GM12878 (cell line): Measurements from ENCODE around the gene RGS12. TPM values are rescaled to one million over a fixed set of nuclear protein-coding genes. Genes with fewer than 3 reads are reported as not detected.

Experiments
- ATAC-seq: fragments of 200-7000 bp; cut with Tn5 transposase; 3 replicates; pipeline ENCODE4 v1.9.1; 2020; ENCODE audit warnings: mild to moderate bottlenecking, moderate library complexity
- BruUV-seq: library from RNA; stranded (reverse); fragments of 400-500 nt; replicated peaks from 2 replicates; lab custom pipeline; 2021; lab: Mats Ljungman, UMichigan
- CTCF ChIA-PET: fragments of 300-600 bp; sonication (Branson Sonifier 250); formaldehyde crosslinking; extraction: SDS; loops from one replicate; lab custom pipeline; 2021; ENCODE audit warnings: inconsistent platforms; lab: Yijun Ruan, JAX
- POLR2A ChIA-PET: fragments of 350-600 bp; formaldehyde crosslinking; extraction: SDS; loops from one replicate; lab custom pipeline; 2021; ENCODE audit warnings: inconsistent platforms; lab: Charles Lee
- RAD21 ChIA-PET: fragments of 300-600 bp; sonication (Branson Sonifier 250); formaldehyde crosslinking; loops from one replicate; lab custom pipeline; 2023; ENCODE audit warnings: antibody characterized with exemption; ENCODE audit not compliant: unreplicated experiment; lab: Charles Lee
- SMC1A ChIA-PET: fragments of 300-600 bp; sonication (Branson Sonifier 250); formaldehyde crosslinking; loops from one replicate; lab custom pipeline; 2023; ENCODE audit not compliant: unreplicated experiment, uncharacterized antibody; lab: Charles Lee
- DNase-seq: peaks from one replicate; pipeline ENCODE4 v3.0.0-alpha.2; 2011; ENCODE audit warnings: low read depth, low spot score
- FAIRE-seq: peaks from 3 replicates; lab custom pipeline; 2011; peaks lifted over from hg19 to GRCh38; lab: Jason Lieb, UNC
- H2AFZ ChIP-seq: 2 replicates; pipeline ENCODE4 v1.6.0; 2011; ENCODE audit warnings: low read depth, low read length, control low read depth; ENCODE audit not compliant: control insufficient read depth
- H3K27ac ChIP-seq: 2 replicates; pipeline ENCODE4 v1.5.1; 2011; ENCODE audit warnings: control low read depth; ENCODE audit not compliant: control insufficient read depth, insufficient read depth
- H3K27me3 ChIP-seq, 2 experiments: replicated peaks in 1 of 2; 2 replicates each; pipeline versions ENCODE4 v1.6.0 to v1.6.1; 2011; ENCODE audit warnings: low read length in 1 of 2; ENCODE audit not compliant: control insufficient read depth in 2 of 2, insufficient read depth in 2 of 2
- H3K36me3 ChIP-seq, 2 experiments: 2 replicates each; pipeline ENCODE4 v1.5.1; 2011; ENCODE audit warnings: low read length in 1 of 2; ENCODE audit not compliant: control insufficient read depth in 2 of 2, insufficient read depth in 2 of 2
- H3K4me1 ChIP-seq: 2 replicates; pipeline ENCODE4 v1.6.1; 2011; ENCODE audit warnings: mild to moderate bottlenecking, low read length, moderate library complexity, mixed read lengths; ENCODE audit not compliant: control insufficient read depth, insufficient read depth
- H3K4me2 ChIP-seq: 2 replicates; pipeline ENCODE4 v1.6.0; 2011; ENCODE audit warnings: control low read depth; ENCODE audit not compliant: control insufficient read depth, insufficient read depth
- H3K4me3 ChIP-seq: fragments of 200-600 bp; sonication (generic); 2 replicates; pipeline ENCODE4 v1.5.1; 2016
- H3K79me2 ChIP-seq: 2 replicates; pipeline ENCODE4 v1.6.0; 2011; ENCODE audit warnings: low read length; ENCODE audit not compliant: control insufficient read depth, insufficient read depth
- H3K9ac ChIP-seq: 2 replicates; pipeline ENCODE4 v1.8.0; 2011; ENCODE audit warnings: low read length, control low read depth, mixed read lengths; ENCODE audit not compliant: control insufficient read depth, insufficient read depth
- H3K9me3 ChIP-seq: replicated peaks from 3 replicates; pipeline ENCODE4 v1.5.1; 2011; ENCODE audit warnings: mild to moderate bottlenecking, low read length; ENCODE audit not compliant: control insufficient read depth, insufficient read depth
- H4K20me1 ChIP-seq: 2 replicates; pipeline ENCODE4 v1.6.0; 2011; ENCODE audit not compliant: control insufficient read depth, insufficient read depth
- BMI1 ChIP-seq: fragments of 450-650 bp; IDR thresholded peaks from 2 replicates; pipeline ENCODE4 v1.6.1; 2016; ENCODE audit warnings: mild to moderate bottlenecking, moderate library complexity, borderline replicate concordance
- ELK1 ChIP-seq: IDR thresholded peaks from 2 replicates; pipeline ENCODE4 v1.6.1; 2012; ENCODE audit warnings: low read depth, low read length, improper control_type of control experiment
- IKZF1 ChIP-seq: fragments of 450-650 bp; conservative IDR thresholded peaks from 2 replicates; pipeline ENCODE4 v1.6.1; 2017; ENCODE audit warnings: antibody characterized with exemption, mild to moderate bottlenecking
- KLF5 ChIP-seq: fragments of 450-650 bp; IDR thresholded peaks from 2 replicates; pipeline ENCODE4 v1.6.1; 2014; ENCODE audit warnings: mild to moderate bottlenecking; ENCODE audit not compliant: partially characterized antibody
- MAX ChIP-seq: IDR thresholded peaks from 2 replicates; pipeline ENCODE4 v1.6.1; 2012; ENCODE audit warnings: low read depth, low read length, improper control_type of control experiment
- MLLT1 ChIP-seq: fragments of 450-650 bp; IDR thresholded peaks from 2 replicates; pipeline ENCODE4 v1.6.1; 2016; ENCODE audit warnings: mild to moderate bottlenecking
- MYB ChIP-seq: fragments of 150-350 bp; IDR thresholded peaks from 2 replicates; pipeline ENCODE4 v1.6.1; 2014; ENCODE audit warnings: mild to moderate bottlenecking, low read depth, low read length, borderline replicate concordance
- RFX5 ChIP-seq: IDR thresholded peaks from 2 replicates; pipeline ENCODE4 v1.6.1; 2011; ENCODE audit warnings: low read depth, low read length, improper control_type of control experiment
- SMARCA5 ChIP-seq: fragments of 450-650 bp; IDR thresholded peaks from 2 replicates; pipeline ENCODE4 v1.6.1; 2017; ENCODE audit warnings: mild to moderate bottlenecking
- SP1 ChIP-seq: IDR thresholded peaks from one replicate; pipeline ENCODE4 v1.6.1; 2011; ENCODE audit warnings: low read depth, low read length
- STAT1 ChIP-seq: fragments of 450-650 bp; conservative IDR thresholded peaks from 2 replicates; pipeline ENCODE4 v1.6.1; 2014; ENCODE audit warnings: antibody characterized with exemption, mild to moderate bottlenecking
- WGBS: methylation state at CpG from one replicate; pipeline ENCODE4 v1.1.6; 2016; ENCODE audit warnings: low lambda C conversion rate; ENCODE audit not compliant: insufficient replicate concordance, insufficient coverage; ENCODE audit errors: missing lambda C conversion rate; 5-methylcytosine and 5-hydroxymethylcytosine counted together
- in situ Hi-C: fragments of 300-500 bp; cut with MboI; formaldehyde crosslinking; loops from 9 replicates; pipeline ENCODE4 v1.14.3; 2018; ENCODE audit warnings: mixed read lengths
- intact Hi-C: fragments of 100-400 bp; cut with micrococcal nuclease; formaldehyde crosslinking; loops from one replicate; pipeline ENCODE4 v1.14.2; 2022; ENCODE audit not compliant: unreplicated experiment
- polyA plus RNA-seq, 11 experiments: library from polyadenylated mRNA; depleted of rRNA in 4 of 11; unstranded in 6 of 11; stranded (reverse) in 5 of 11; fragments of >200 nt; fragmentation: Nextera tagmentation in 4 of 11; fragmentation: Illumina TruSeq in 1 of 11; extraction: Ambion mirVana in 4 of 11; extraction: Trizol in 1 of 11; gene quantifications; 1 replicate in 1 of 11; 2 replicates in 10 of 11; pipeline versions ENCODE4 v1.2.1 to v1.2.3, GENCODE V29; 2011 to 2016; ENCODE audit warnings: inconsistent platforms in 2 of 11, missing spikeins in 2 of 11, low read depth in 1 of 11
- total RNA-seq, 4 experiments: library from RNA; depleted of rRNA in 3 of 4; stranded (reverse); fragments of >200 nt in 3 of 4; fragmentation: Illumina TruSeq in 1 of 4; extraction: Trizol in 1 of 4; gene quantifications; 2 replicates each; pipeline versions ENCODE4 v1.2.1 to v1.2.3, GENCODE V29; 2013 to 2021

RGS12 gene
- total and polyA plus RNA-seq, 10 of the 15 experiments (the other 5 are each of a cell fraction or from before 2014, with no cell fraction given), result 0.02 to 2.2 (median 0.73) TPM

- no peak for FAIRE-seq
- no peak for DNase-seq
- Histone ChIP-seq H4K20me1 (no peaks in the 10 kb centered on the region), H3K4me3 (no peak overlapping the region), H3K79me2 (no peaks in the 10 kb centered on the region), H3K27ac (no peak overlapping the region), H3K36me3 (no peaks in the 10 kb centered on the region), H3K4me1 (no peaks in the 10 kb centered on the region), H2AFZ (no peak overlapping the region), H3K9me3 (no peaks in the 10 kb centered on the region), H3K27me3 (no peaks in the 10 kb centered on the region), H3K4me2 (no peak overlapping the region), H3K9ac (no peak overlapping the region)
- in situ Hi-C loops, result no loop called here
- ChIA-PET SMC1A (no interaction called here), RAD21 (no interaction called here), POLR2A (no interaction called here), CTCF (no interaction called here)
- 31% methylated on average over 13 of the region's 13 CpGs for WGBS
- intact Hi-C loops, result no loop called here
- no peak for ATAC-seq
- TF ChIP-seq MYB (no peak), SP1 (no peak), RFX5 (no peak), KLF5 (no peak), MAX (no peak), BMI1 (no peak), STAT1 (no peak), ELK1 (no peak), IKZF1 (no peak), MLLT1 (no peak), SMARCA5 (no peak)
- no TSS peak for BruUV-seq
Observed at GRCh38 chr4:3311095-3311372, 18.2 kb downstream of the RGS12 start.
